HG02970 (cell line): ENCODE results near the gene UBE2L3.
"Not testable (repeated sequence)": the region's sequence is repeated elsewhere in the genome, so short reads cannot be mapped to it uniquely, and the experiment has no call there.

Experiments
- ATAC-seq: cut with Tn5 transposase; IDR thresholded peaks from one replicate; pipeline ENCODE4 v1.9.1; 2021; ENCODE audit warnings: mild to moderate bottlenecking, moderate library complexity, moderate number of reproducible peaks; ENCODE audit not compliant: unreplicated experiment, low FRiP score

The UBE2L3 gene

DNA sequence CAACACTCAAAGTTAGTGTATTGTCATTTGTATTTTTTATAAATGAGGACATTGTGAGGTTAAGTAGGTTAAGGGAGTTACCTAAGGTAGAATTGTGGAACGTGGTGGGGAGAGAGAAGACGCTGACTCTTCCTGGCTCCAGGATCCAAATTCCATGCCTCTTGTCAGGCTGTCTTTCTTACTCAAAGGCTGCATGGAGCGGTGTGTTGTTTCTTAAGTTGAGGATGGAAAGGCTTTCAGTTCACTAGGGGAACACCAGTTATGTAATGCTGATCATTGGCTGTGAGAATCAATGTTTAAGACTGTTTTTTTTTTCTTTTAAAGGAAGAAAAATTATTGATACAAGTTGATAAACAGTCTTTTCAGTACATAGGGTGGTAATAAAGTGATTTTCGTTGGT lies 2.9 kb downstream of the UBE2L3 start:
- no peak for ATAC-seq

DNA sequence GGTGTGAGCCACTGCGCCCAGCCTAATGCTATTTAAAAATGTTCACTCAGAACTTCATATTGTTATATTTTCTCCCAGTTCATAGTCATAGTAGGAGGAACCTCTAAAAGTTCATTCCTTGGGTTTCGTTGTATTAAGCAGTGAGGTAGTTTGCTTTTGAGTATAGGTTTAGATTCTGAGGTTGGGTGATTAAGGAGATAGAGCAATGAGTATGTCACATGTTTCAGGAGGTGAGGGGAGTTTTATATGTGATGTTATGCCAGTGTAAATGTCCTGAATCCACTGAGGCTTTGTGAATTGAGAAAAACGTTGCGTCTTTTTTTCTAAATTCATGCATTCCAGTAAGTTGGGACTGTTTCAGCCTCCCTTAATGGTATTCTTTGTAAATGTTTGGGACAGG lies 4.2 kb downstream of the UBE2L3 start:
- ATAC-seq = no peak

DNA sequence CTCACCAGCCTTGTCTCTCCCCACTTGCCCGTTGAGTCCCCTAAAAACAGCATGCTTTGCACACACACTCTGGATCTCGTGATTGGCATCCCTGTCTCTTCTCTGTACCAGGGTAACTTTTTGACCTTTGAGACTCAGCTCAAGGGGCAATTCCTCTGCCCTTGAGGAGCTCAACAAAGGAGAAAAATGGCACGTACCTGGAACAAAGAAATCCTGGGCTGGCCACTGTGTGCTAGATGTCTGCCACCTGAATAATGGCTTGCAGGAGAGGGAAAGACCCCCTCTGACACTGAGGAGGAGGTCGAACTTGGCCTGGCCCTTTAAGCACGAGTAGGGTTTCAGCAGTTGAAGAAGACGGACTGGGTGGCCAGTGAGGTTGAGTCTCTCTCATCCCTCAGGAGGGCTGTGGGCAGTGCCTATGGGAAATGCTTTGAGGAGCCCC lies 5.8 kb downstream of the UBE2L3 start:
- no peak for ATAC-seq

DNA sequence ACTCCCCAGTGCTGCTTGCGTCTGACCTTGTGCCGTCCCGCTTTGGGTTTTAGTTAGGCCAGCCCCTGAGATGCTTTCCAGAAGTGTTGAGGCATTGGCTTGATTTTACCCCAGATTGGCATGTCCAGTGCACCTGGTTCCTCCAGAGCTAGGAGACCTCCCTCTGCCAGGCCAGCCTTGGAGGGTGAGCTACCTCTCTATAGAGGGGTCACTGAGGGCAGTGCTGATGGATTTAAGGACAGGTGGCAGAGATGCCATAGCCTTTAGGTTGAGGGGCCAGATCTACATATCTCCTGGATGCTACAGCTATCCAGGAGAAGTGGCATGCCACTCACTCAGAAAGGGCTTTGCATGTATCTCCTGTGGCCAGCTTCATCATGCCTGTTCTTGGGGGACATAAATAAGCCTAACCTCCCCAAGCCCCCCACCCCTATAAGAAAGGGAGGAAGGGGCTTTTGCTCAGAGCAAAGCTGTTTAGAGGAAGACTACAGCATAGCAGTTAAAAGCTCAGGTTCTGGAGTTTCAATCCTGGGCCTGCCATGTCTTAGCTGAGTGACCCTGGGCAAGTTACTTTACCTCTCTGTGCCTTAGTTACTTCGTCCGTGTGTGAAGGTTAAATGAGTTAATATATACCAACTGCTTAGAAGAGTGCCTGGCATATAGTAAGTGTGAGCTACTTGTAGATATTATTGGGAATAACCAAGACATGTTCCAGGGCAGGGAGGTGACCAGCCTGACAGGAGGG lies 6.4 kb downstream of the UBE2L3 start:
- no peak for ATAC-seq

DNA sequence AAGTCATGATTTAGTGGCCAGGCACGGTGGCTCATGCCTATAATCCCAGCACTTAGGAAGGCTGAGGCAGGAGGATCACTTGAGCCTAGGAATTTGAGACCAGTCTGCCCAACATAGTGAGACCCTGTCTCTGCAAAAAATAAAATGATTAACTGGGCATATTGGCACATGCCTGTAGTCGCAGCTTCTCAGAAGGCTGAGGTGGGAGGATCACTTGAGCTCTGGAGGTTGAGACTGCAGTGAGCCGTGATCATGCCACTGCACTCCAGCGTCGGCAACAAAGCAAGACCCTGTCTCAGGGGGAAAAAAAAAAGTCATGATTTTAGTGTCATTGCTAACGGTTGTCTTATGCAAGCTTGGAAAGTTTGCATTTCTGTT lies 11.9 kb downstream of the UBE2L3 start:
- no peak for ATAC-seq

DNA sequence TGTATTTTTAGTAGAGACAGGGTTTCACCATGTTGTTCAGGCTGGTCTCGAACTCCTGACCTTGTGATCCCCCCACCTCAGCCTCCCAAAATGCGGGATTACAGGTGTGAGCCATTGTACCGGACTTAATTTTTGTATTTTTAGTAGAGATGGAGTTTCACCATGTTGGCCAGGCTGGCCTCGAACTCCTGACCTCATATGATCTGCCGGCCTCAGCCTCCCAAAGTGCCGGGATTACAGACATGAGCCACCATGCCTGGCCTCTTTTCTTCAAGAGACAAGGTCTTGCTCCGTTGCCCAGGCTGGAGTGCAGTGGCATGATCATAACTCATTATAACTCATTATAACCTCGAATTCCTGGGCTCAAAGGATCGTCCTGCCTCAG lies 13.1 kb downstream of the UBE2L3 start:
- ATAC-seq = not testable (repeated sequence)

DNA sequence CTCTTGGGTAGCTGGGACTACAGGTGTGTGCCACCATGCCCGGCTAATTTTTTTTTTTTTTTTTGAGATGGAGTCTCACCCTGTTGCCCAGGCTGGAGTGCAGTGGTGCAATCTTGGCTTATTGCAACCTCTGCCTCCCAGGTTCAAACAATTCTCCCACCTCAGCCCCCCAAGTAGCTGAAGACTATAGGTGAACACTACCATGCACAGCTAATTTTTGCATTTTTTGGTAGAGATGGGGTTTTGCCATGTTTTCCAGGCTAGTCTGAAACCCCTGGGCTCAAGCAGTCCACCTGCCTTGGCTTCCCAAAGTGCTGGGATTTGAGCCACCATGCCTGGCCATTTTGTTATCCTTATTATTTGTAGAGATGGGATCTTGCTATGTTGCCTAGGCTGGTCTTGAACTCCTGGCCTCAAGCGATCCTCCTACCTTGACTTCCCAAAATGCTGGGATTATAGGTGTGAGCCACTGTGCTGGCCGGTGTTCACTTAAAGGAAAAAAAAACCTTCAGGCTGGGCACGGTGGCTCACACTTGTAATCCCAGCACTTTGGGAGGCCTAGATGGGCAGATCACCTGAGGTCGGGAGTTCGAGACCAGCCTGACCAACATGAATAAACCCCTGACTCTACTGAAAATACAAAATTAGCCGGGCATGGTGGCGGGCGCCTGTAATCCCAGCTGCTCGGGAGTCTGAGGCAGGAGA lies 13.6 kb downstream of the UBE2L3 start:
- ATAC-seq = not testable (repeated sequence)

DNA sequence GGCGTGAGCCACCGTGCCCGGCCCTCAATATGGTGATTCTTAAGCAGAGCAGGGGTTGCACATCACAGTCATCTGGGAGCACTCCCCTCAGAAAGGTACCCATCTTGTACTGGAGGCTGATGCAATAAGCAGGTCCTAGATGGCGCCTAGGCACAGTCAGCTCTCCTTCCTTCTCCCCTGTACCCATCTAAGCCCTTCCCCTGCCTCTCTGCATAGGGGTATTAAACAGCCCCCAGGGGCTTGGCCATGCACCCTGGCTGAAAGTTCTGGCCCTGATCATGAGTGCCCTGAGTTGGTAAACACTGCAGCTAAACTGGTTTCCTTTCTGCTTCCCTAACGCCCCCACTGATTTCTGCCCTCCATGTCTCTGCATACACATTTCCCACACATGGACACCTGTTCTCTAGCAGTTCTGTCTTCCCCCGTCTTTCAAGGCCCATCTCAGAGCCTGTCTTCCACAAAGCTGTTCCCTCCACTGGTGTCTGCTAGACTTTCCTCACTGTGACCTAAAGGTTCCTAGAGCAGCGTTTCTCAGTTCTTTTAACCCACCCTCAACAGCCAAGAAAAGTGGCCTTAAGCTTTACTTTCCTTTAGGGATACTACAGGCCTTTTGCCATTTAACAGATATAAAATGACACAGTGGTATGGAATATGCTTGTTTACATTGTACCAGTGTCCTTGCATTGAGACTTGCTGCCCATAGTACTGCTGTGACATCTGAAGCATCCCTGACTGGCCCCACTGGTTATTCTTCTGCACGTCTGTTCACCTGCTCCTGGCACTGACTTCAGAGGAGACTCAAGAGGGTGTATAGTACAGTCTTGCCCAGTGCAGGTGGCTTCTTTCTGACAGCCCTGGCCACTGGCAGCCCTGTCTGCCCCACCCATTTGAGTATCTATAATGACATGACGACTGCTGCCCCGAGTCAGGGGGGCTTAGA lies 15.6 kb downstream of the UBE2L3 start:
- no peak for ATAC-seq

DNA sequence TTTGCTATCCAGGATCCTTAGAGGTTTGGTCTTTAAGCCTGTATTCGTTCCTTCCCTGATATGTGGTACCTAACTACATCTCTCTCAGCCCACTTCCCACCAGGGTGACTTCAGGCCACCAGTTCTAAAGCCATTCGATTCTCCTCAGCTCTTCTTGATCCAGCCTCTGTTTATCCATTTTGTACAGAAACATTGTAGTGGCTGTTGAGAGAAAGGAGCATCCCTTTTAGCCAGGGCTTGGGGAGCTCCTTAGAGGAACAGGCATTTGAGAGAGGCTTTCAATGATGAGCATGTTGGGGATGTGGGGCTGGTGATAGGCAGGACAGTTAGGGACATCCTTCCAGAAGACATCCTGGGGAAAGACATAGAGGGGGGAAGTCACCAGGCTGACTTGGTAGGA lies 17.9 kb downstream of the UBE2L3 start:
- no peak for ATAC-seq

DNA sequence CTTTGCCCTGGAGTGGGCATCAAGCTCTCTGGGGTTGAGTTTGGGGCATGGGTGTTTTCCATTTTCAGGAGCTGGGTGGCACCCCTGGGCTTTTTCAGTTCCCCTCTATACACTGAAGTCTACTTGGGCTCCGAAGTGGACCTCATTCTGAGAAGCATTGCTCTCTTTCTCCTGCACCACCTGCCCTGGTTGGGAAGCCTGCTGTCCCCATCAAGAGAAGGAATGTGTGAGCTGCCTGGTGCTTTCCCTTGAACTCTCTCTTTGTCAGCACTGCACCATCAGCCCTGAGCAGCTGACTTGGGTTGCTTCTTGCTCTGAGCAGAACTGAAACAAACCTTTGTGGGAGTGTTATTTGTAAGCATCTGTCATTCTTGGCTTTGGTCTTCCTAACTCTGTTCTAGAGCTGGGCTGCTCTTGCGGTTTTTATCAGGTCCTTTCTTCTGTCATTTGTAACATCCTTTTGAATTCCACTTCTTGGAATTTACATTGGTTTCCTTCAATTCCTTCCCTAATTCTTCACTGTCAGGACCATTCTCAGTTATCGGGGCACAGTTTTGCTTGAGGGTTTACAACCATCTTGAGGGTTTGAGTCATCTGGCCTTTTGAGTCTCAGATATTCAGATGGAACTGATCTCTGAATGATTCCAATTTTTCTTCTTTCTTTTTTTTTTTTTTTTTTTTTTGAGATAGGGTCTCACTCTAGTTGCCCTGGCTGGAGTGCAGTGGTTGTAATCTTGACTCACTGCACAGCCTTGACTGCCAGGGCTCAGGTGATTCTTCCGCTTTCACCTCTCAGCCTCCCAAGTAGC lies 20.5 kb downstream of the UBE2L3 start:
- peak; percentile 60 for ATAC-seq

DNA sequence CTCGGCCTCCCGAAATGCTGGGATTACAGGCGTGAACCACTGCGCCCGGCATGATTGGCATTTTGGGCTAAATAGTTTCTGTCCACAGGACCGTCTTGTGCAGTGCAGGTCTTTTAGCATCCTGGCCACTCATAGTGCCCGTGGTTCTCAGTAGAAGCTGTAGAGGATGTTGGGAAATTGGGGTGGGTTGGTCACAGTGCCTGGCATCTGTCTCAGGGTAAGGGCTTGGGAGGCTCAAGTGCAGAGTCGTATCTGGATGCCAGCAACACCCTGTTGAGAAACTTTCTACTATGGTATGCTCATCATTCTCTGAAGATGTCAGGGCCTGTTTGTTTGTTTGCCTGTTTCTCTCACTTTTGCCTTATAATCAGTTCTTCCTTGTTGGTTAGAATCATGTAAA lies 21.9 kb downstream of the UBE2L3 start:
- no peak for ATAC-seq

DNA sequence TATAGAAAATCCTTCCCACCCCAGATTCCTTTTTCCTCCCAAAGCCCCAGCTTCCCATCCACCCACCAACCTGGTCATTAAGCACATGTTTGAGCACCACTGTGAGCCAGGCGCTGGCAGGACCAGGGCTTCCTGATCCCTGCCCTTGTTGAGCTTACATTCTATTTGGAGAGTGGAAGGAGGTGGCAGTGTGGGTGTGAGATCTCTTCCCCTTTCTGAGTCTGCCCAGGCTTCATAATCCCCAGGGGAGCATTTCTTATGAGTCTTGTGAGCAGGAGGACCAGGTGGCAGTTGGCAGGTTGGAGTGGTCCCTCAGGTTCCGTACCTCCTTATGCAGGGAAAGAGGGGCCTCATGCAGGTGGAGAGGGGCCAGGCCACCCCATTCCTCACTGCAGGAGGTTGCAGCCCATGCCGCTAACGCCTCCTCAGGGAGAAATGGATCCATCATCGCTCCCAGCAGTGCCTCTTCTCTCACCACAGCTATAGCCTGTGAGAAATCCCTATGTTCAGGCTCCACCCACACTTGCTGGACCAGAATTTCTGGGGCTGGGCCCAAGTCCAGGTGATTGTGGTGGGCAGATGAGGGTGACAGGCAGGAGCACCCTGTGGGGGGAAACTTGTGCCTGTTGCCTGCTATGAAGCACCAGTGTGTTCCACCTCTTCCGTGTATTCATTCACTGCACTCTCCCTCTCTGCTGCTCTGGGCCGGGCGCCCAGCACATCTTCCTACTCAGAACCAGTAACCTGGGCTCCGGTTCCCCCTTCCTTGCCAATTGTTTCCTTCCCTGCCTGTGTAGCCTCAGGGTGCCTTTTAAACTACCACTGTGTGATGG lies 23.5 kb downstream of the UBE2L3 start:
- no peak for ATAC-seq

DNA sequence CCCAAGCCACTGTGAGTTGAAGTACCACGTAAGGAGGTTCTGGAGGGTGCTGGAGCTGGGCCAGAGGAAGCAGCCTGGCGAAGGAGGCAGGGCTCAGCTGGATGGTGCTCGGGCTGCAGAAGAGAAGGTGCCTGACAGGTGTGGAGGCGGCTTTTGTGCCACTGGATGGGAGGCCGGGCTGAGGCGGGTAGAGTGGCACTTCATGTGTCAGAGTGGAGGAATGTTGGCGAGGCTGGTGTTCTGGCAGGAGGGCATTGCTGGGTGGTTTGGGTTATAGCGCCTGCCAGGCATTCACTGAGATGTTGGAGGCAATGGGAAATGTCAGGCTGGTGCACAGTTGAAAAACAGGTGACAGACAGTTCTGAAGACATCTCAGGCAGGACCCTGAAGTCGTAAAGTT lies 24.2 kb downstream of the UBE2L3 start:
- no peak for ATAC-seq

DNA sequence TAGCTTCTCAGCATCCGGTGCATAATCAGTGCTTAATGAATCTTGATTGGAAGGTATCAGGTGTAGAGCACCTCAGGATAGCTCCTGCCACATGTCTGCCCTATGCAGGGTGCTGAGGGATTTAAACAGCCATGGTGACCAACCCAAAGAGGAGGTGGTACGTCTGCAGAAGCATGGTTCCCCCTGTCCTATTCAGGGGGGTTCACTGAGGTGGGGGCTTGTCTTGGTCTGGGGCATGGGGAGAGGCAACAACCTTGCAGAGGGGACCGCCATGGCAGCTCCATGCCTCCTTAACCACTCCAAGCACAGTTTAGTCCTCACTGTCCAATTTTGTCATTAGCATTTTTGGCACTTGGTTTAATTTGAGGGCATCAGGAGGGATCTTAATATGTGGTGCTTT lies 24.9 kb downstream of the UBE2L3 start:
- no peak for ATAC-seq

DNA sequence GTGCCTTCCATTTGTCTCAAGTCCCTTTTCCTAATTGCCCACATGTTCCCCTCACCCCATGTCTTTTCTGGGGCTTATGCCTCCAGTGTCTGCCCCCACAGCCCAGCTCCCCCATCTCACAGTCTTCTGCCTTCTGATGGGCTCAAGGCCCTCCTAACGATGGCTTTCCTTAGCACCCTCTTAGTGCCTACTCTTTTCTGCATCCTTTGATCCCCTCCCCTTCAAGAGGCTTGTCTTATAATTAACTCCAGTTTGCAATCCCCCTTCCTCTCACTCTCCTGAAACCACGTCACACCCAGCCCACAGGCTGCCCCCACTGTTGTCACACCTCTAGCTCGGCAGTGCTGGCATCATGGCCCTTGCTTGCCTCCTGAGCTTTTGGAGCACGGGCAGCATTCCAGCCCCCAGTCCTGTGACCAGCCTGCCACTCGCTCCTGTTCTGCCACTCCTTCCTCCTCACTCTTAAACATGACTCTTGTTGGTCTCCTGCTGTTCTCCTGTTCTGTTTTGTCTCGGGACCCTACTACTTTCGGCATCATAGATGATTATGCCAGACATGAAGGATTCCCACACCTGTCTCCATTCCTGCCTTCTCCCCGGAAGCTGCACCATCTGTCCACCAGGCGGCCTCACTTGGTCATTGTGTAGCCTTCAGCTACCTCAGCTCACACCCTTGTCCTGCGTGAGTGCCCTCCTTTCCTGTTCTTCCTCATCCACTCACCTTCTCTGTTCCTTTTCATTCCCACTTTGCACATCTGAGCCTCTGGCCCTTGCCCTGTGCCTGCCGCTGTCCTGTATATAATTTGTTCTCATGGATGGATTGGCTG lies 26.1 kb downstream of the UBE2L3 start:
- no peak for ATAC-seq

DNA sequence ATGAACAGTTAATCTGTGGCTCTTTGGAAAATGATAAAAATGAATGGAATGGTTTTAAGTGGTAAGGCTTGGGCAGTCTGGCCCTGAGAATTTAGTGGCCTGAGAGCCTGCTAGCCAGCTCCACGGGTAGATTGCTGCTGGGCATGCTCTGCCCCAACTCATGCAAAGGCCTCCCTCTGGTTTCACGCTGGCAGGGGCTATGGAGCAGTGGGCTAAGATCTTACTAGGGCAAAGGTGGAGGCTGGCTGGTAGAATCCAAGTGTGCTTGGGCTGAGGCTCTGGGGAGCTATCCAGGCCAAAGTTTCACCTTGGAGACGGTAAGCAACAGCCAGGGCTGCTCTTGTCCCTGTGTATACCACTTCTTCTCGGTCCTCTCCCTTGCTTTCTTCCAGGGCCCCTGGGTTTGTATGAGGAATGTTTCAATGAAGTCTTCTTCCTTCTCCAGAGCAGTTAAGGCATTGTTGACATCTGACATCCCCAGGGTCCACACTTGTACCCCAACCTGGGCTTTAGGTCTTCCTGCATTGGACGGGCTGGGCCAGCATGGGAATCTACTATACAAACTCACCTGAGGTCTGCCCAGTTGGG lies 27.4 kb downstream of the UBE2L3 start:
- ATAC-seq = no peak

DNA sequence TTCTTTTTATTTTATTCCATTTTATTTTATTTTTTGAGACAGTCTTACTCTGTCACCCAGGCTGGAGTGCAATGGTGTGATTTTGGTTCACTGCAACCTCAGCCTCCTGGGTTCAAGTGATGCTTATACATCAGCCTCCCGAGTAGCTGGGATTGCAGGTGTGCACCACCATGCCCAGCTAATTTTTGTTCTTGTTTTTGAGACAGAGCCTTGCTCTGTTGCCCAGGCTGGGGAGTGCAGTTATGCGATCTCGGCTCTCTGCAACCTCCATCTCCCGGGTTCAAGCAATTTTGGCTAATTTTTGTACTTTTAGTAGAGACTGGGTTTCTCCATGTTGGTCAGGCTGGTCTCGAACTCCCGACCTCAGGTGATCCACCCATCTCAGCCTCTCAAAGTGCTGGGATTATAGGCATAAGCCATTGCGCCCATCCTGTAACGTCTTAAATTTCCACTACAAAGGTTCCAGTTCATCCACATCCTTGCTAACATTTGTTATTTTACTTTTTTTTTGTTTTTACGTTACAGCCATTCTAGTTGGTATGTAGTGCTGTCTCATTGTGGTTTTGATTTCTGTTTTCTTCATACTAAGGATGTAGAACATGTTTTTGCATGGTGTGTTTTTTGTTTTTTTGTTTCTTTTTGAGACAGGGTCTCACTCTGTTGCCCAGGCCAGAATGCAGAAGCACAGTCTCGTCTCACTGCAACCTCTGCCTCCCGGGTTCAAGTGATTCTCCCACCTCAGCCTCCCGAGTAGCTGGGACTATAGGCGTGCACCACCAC lies 29.0 kb downstream of the UBE2L3 start:
- ATAC-seq = not testable (repeated sequence)
